Measurements from ENCODE around the gene GGT1.
"Not testable (repeated sequence)": the region's sequence is repeated elsewhere in the genome, so short reads cannot be mapped to it uniquely, and the experiment has no call there.

The GGT1 gene

GRCh38 chr22:24642307-24642706, 39.3 kb downstream of the GGT1 start:
- DNase-seq (ENCODE audit: low spot score): not testable (repeated sequence)

- DNase-seq (ENCODE audit: low spot score): not testable (repeated sequence)
These were observed 41.4 kb downstream of the GGT1 start for GRCh38 chr22:24644409-24644808.

- DNase-seq (ENCODE audit: low spot score): not testable (repeated sequence)
These were observed 42.7 kb downstream of the GGT1 start for GRCh38 chr22:24645408-24646399.

DNA sequence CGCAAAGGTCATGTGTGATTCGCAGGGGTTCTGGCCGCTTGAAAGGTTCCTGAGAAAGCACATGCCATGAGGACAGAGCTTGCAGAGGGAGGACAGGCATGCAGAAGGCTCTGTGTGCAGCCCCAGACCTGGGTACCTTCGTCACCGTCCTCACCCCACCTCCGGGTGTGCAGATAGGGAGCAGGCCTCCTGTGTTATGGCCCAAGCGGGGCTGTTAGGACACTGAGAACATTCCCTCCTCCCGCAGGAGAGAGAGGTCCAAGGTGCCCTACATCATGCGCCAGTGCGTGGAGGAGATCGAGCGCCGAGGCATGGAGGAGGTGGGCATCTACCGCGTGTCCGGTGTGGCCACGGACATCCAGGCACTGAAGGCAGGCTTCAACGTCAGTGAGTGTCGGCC, 43.8 kb downstream of the GGT1 start:
- DNase-seq (ENCODE audit: low spot score): not testable (repeated sequence)

- not testable (repeated sequence) for DNase-seq (ENCODE audit: low spot score)
These were observed 46.4 kb downstream of the GGT1 start for GRCh38 chr22:24649371-24649770.

DNA sequence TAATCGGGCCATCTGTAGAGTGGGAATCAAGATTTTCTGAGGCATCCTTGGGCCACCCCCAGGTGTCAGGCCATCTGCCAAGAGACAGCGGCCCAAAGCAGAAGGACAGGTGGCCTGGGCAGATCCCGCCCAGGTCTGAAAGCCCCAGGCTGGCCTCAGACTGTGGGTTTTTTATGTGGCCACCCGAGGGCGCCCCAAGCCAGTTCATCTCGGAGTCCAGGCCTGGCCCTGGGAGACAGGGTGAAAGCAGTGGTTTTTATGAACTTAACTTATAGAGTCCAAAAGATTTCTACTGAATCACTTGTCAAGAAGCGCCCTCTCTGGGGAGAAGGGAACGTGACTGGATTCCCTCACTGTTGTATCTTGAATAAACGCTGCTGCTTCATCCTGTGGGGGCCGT, 47.9 kb downstream of the GGT1 start:
- DNase-seq (ENCODE audit: low spot score): not testable (repeated sequence)

- DNase-seq (ENCODE audit: low spot score): not testable (repeated sequence)
These were observed 62.4 kb downstream of the GGT1 start for GRCh38 chr22:24665395-24665794.

- DNase-seq (ENCODE audit: low spot score): not testable (repeated sequence)
These were observed 64.9 kb downstream of the GGT1 start for GRCh38 chr22:24667904-24668303.

DNA sequence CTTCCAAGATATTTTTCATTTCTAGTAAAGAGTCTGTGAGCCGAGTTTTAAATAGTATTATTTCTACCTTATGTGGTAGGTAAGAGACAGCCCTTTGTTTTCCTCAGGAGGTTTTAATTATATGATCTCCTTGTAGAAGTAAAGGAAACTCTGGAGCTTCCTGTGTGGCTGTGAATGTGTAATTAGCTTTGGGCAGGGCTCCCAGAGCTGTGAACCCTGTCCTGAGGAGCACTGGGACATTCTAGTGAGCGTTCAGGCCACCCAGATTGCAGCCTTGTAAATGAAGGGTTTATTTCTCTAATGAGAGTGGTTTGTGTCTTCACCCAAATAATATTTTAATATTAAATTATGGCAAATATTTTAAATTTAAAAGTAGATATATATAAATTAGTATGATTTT, 69.5 kb downstream of the GGT1 start:
- DNase-seq (ENCODE audit: low spot score): not testable (repeated sequence)
